Chondrocyte (in vitro differentiated cells): Measurements from ENCODE around the gene ERC1. TPM values are rescaled to one million over a fixed set of nuclear protein-coding genes. Genes with fewer than 3 reads are reported as not detected.

Source experiments
- DNase-seq: peaks from one replicate; pipeline ENCODE4 v3.0.0; 2021; ENCODE audit warnings: mixed read lengths, low spot score
- H3K27ac Mint-ChIP-seq: one replicate; pipeline ENCODE4 v1.8.0; 2021; ENCODE audit warnings: mild to moderate bottlenecking, moderate library complexity, mixed read lengths; ENCODE audit not compliant: unreplicated experiment
- H3K27me3 Mint-ChIP-seq: 2 replicates; pipeline ENCODE4 v1.8.0; 2021; ENCODE audit warnings: low read depth, mixed read lengths
- H3K36me3 Mint-ChIP-seq: 2 replicates; pipeline ENCODE4 v1.8.0; 2021; ENCODE audit warnings: low read depth, mixed read lengths
- H3K4me1 Mint-ChIP-seq: 2 replicates; pipeline ENCODE4 v1.8.0; 2021; ENCODE audit warnings: low read depth, mild to moderate bottlenecking, mixed read lengths
- H3K4me3 Mint-ChIP-seq: one replicate; pipeline ENCODE4 v1.8.0; 2021; ENCODE audit warnings: mild to moderate bottlenecking, moderate library complexity, mixed read lengths; ENCODE audit not compliant: unreplicated experiment
- H3K9me3 Mint-ChIP-seq: 2 replicates; pipeline ENCODE4 v1.8.0; 2021; ENCODE audit warnings: low read depth, mixed read lengths
- total RNA-seq: library from RNA; stranded (reverse); gene quantifications from 3 replicates; pipeline ENCODE4 v1.2.1, GENCODE V29; 2021
- TF ChIP-seq, protein P1 (sequence below): fragments of 200-600 bp; sonication (generic); IDR thresholded peaks from 2 replicates; pipeline ENCODE4 v1.5.0; 2021; ENCODE audit warnings: antibody characterized with exemption, mild to moderate bottlenecking, moderate library complexity

The ERC1 gene
- total RNA-seq, 1 donor from 2014 or later = 79.3 TPM

GRCh38 chr12:1058423-1058822 lies 67.4 kb downstream of the ERC1 start:
- peaks cover 29% of the 10 kb centered on the region for H3K9me3 Mint-ChIP-seq
- no peak overlapping the region for H3K4me3 Mint-ChIP-seq
- H3K27ac Mint-ChIP-seq = no peak overlapping the region
- H3K36me3 Mint-ChIP-seq = peaks cover 19% of the 10 kb centered on the region
- TF ChIP-seq, protein P1, sequence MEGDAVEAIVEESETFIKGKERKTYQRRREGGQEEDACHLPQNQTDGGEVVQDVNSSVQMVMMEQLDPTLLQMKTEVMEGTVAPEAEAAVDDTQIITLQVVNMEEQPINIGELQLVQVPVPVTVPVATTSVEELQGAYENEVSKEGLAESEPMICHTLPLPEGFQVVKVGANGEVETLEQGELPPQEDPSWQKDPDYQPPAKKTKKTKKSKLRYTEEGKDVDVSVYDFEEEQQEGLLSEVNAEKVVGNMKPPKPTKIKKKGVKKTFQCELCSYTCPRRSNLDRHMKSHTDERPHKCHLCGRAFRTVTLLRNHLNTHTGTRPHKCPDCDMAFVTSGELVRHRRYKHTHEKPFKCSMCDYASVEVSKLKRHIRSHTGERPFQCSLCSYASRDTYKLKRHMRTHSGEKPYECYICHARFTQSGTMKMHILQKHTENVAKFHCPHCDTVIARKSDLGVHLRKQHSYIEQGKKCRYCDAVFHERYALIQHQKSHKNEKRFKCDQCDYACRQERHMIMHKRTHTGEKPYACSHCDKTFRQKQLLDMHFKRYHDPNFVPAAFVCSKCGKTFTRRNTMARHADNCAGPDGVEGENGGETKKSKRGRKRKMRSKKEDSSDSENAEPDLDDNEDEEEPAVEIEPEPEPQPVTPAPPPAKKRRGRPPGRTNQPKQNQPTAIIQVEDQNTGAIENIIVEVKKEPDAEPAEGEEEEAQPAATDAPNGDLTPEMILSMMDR = no peak
- H3K4me1 Mint-ChIP-seq = peaks cover 20% of the 10 kb centered on the region
- DNase-seq = no peak
- H3K27me3 Mint-ChIP-seq = no peaks in the 10 kb centered on the region

- H3K4me1 Mint-ChIP-seq = peaks cover 13% of the 10 kb centered on the region
- DNase-seq = no peak
- H3K36me3 Mint-ChIP-seq = peaks cover 25% of the 10 kb centered on the region
- no peaks in the 10 kb centered on the region for H3K27me3 Mint-ChIP-seq
- TF ChIP-seq, protein P1 = no peak
- H3K4me3 Mint-ChIP-seq = no peak overlapping the region
- peaks cover 35% of the 10 kb centered on the region for H3K9me3 Mint-ChIP-seq
- H3K27ac Mint-ChIP-seq = no peak overlapping the region
Observed at GRCh38 chr12:1059162-1059561, 68.1 kb downstream of the ERC1 start.

GRCh38 chr12:1063852-1064251 lies 72.8 kb downstream of the ERC1 start:
- TF ChIP-seq, protein P1 = no peak
- peaks cover 15% of the 10 kb centered on the region for H3K4me1 Mint-ChIP-seq
- H3K9me3 Mint-ChIP-seq = peaks cover 26% of the 10 kb centered on the region
- no peak overlapping the region for H3K27ac Mint-ChIP-seq
- H3K27me3 Mint-ChIP-seq = no peaks in the 10 kb centered on the region
- no peak overlapping the region for H3K4me3 Mint-ChIP-seq
- DNase-seq = no peak
- H3K36me3 Mint-ChIP-seq = peaks cover 22% of the 10 kb centered on the region

DNA sequence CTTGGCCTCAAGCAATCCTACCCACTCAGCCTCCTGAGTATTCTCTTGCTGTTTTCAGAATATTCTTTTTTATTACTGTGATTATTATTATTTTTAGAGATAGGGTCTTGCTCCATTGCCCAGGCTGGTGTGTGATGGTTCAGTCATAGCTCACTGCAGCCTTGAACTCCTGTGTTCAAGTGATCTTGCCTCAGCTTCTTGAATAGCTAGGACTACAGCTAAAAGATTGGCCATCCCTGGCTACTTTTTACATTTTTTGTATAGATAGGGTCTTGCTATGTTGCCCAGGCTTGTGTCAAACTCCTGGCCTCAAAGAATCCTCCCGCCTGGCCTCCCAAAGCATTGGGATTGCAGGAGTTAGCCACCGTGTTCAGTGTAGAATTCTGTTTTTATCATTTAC lies 73.3 kb downstream of the ERC1 start:
- TF ChIP-seq, protein P1 = no peak
- peaks cover 19% of the 10 kb centered on the region for H3K36me3 Mint-ChIP-seq
- H3K27ac Mint-ChIP-seq = no peak overlapping the region
- no peak for DNase-seq
- no peaks in the 10 kb centered on the region for H3K27me3 Mint-ChIP-seq
- peaks cover 21% of the 10 kb centered on the region for H3K9me3 Mint-ChIP-seq
- H3K4me1 Mint-ChIP-seq = peaks cover 15% of the 10 kb centered on the region
- no peak overlapping the region for H3K4me3 Mint-ChIP-seq

DNA sequence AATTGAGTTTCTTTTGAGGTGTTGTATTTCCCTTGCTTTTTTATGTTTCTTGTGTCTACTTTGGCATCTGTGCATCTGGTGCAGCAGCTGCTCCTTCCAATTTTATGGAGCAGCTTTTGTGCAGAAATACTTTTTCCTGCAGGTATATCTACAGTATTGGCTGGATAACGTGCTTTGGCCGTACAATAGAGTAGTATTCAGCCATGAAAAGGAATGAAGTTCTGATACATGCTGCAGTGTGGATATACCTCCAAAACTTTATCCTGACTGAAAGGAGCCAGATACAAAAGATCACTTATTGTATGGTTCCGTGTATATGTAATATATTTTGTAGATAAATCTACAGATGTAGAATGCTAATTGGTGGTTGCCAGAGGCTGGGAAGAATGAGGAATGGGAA lies 74.6 kb downstream of the ERC1 start:
- H3K9me3 Mint-ChIP-seq = peaks cover 15% of the 10 kb centered on the region
- no peak overlapping the region for H3K4me3 Mint-ChIP-seq
- no peak overlapping the region for H3K27ac Mint-ChIP-seq
- H3K36me3 Mint-ChIP-seq = peaks cover 13% of the 10 kb centered on the region
- no peak for DNase-seq
- H3K27me3 Mint-ChIP-seq = no peaks in the 10 kb centered on the region
- H3K4me1 Mint-ChIP-seq = peaks cover 15% of the 10 kb centered on the region
- TF ChIP-seq, protein P1 = no peak
